ENCODE data around the gene ZNF660.
"Not testable (repeated sequence)": the region's sequence is repeated elsewhere in the genome, so short reads cannot be mapped to it uniquely, and the experiment has no call there.

The ZNF660 gene

GRCh38 chr3:44580971-44581370 is 3.8 kb upstream of the ZNF660 start:
- not testable (repeated sequence) for H3K4me2 ChIP-seq (ENCODE audit: low read length); H3K36me3 ChIP-seq (ENCODE audit: control insufficient read depth, low read length); H3K9me2 ChIP-seq (replicated peaks; ENCODE audit: control insufficient read depth, low read length)

GRCh38 chr3:44596621-44597020 is 11.9 kb downstream of the ZNF660 start:
- Histone ChIP-seq H3K27ac (ENCODE audit: low read depth, low read length) (no peak overlapping the region), H4K20me1 (ENCODE audit: control insufficient read depth, insufficient read depth, low read depth, low read length) (no peaks in the 10 kb centered on the region), H3K27me3 (ENCODE audit: control insufficient read depth, low read length) (no peaks in the 10 kb centered on the region), H3K79me2 (ENCODE audit: control insufficient read depth, low read length) (no peaks in the 10 kb centered on the region), H3K9me2 (replicated peaks; ENCODE audit: control insufficient read depth, low read length) (no peaks in the 10 kb centered on the region), H3K4me3 (ENCODE audit: low read length) (no peak overlapping the region), H3K36me3 (ENCODE audit: control insufficient read depth, low read length) (no peaks in the 10 kb centered on the region; the same call in 1 of the 2 replicates), H3K4me2 (ENCODE audit: low read length) (no peak overlapping the region), H3F3A (ENCODE audit: control insufficient read depth, insufficient read depth) (no peaks in the 10 kb centered on the region), H3K9me3 (ENCODE audit: control insufficient read depth, insufficient read depth, low read length) (0 out of 2 replicates have a peak, but pooled peaks cover 4% of the 10 kb centered on the region), H3K4me1 (ENCODE audit: control insufficient read depth, low read length) (no peaks in the 10 kb centered on the region)
- TF ChIP-seq CTCF (IDR thresholded peaks at IDR 0.05; ENCODE audit: low read depth, low read length, poor library complexity, severe bottlenecking) (no peak), EZH2phosphoT487 (IDR thresholded peaks at IDR 0.05; ENCODE audit: borderline replicate concordance, low read length) (no peak)

More at GRCh38 chr3:44580971-44581370, 3.8 kb upstream of the ZNF660 start:
- H3K27ac ChIP-seq (ENCODE audit: low read depth, low read length); H3F3A ChIP-seq (ENCODE audit: control insufficient read depth, insufficient read depth); H3K9me3 ChIP-seq (ENCODE audit: control insufficient read depth, insufficient read depth, low read length); H3K4me1 ChIP-seq (ENCODE audit: control insufficient read depth, low read length); H3K79me2 ChIP-seq (ENCODE audit: control insufficient read depth, low read length); H4K20me1 ChIP-seq (ENCODE audit: control insufficient read depth, insufficient read depth, low read depth, low read length); H3K27me3 ChIP-seq (ENCODE audit: control insufficient read depth, low read length); H3K4me3 ChIP-seq (ENCODE audit: low read length): not testable (repeated sequence)

- no peaks in the 10 kb centered on the region for H3K4me1 ChIP-seq (ENCODE audit: control insufficient read depth, low read length)
- no peaks in the 10 kb centered on the region for H3K9me3 ChIP-seq (ENCODE audit: control insufficient read depth, insufficient read depth, low read length)
- H3K4me3 ChIP-seq (ENCODE audit: low read length) = no peak overlapping the region
- H3K27ac ChIP-seq (ENCODE audit: low read depth, low read length) = no peak overlapping the region
- no peaks in the 10 kb centered on the region for H3K36me3 ChIP-seq (ENCODE audit: control insufficient read depth, low read length)
- H3K4me2 ChIP-seq (ENCODE audit: low read length) = no peak overlapping the region
- H4K20me1 ChIP-seq (ENCODE audit: control insufficient read depth, insufficient read depth, low read depth, low read length) = no peaks in the 10 kb centered on the region
- no peaks in the 10 kb centered on the region for H3K79me2 ChIP-seq (ENCODE audit: control insufficient read depth, low read length)
- H3F3A ChIP-seq (ENCODE audit: control insufficient read depth, insufficient read depth) = no peaks in the 10 kb centered on the region
- no peaks in the 10 kb centered on the region for H3K9me2 ChIP-seq (replicated peaks; ENCODE audit: control insufficient read depth, low read length)
- TF ChIP-seq EZH2phosphoT487 (IDR thresholded peaks at IDR 0.05; ENCODE audit: borderline replicate concordance, low read length) = no peak
- no peaks in the 10 kb centered on the region for H3K27me3 ChIP-seq (ENCODE audit: control insufficient read depth, low read length)
Observed at GRCh38 chr3:44601749-44602148, 17.0 kb downstream of the ZNF660 start.

GRCh38 chr3:44612678-44613077 is 27.9 kb downstream of the ZNF660 start:
- no peak for TF ChIP-seq CTCF (IDR thresholded peaks at IDR 0.05; ENCODE audit: low read depth, low read length, poor library complexity, severe bottlenecking)
- no peak for TF ChIP-seq EZH2phosphoT487 (IDR thresholded peaks at IDR 0.05; ENCODE audit: borderline replicate concordance, low read length)

More at GRCh38 chr3:44612678-44613077, 27.9 kb downstream of the ZNF660 start:
- Histone ChIP-seq H3K4me3 (ENCODE audit: low read length) (no peak overlapping the region), H3K4me2 (ENCODE audit: low read length) (no peak overlapping the region), H3F3A (ENCODE audit: control insufficient read depth, insufficient read depth) (no peaks in the 10 kb centered on the region), H3K27me3 (ENCODE audit: control insufficient read depth, low read length) (no peaks in the 10 kb centered on the region), H3K79me2 (ENCODE audit: control insufficient read depth, low read length) (no peaks in the 10 kb centered on the region), H3K9me2 (replicated peaks; ENCODE audit: control insufficient read depth, low read length) (no peaks in the 10 kb centered on the region), H3K27ac (ENCODE audit: low read depth, low read length) (no peak overlapping the region), H3K4me1 (ENCODE audit: control insufficient read depth, low read length) (no peaks in the 10 kb centered on the region), H4K20me1 (ENCODE audit: control insufficient read depth, insufficient read depth, low read depth, low read length) (no peaks in the 10 kb centered on the region), H3K36me3 (ENCODE audit: control insufficient read depth, low read length) (no peaks in the 10 kb centered on the region), H3K9me3 (ENCODE audit: control insufficient read depth, insufficient read depth, low read length) (no peaks in the 10 kb centered on the region)

Data from DOHH2 (cell line).